ENCODE results near the gene SLC16A2. TPM values are rescaled to one million over a fixed set of nuclear protein-coding genes. Genes with fewer than 3 reads are reported as not detected.

Gene SLC16A2
- total RNA-seq, 2 donors from 2014 or later, result 11.9 to 18.4 TPM

Other genes with a start within 250 kb of the SLC16A2 start
- gene ZCCHC13, start 117.3 kb upstream of the SLC16A2 start, total RNA-seq, result not detected
- 10 to 100 TPM; 31.6 to 32.9 TPM for gene RLIM, start 193.1 kb downstream of the SLC16A2 start, total RNA-seq

All from posterior vena cava (tissue), 2 donors.